Non-pigmented ciliary epithelial cell (primary cell): ENCODE results near the gene THAP5.
A peak's percentile ranks its signal among the peaks of the same experiment; 100 is the strongest.

Source experiments
- DNase-seq: peaks from one replicate; pipeline ENCODE4 v3.0.0-alpha.2; 2010; ENCODE audit warnings: low read depth

The THAP5 gene

GRCh38 chr7:108569381-108570145 lies at the start of gene THAP5, which contains the start of gene DNAJB9:
THAP5 (minus strand) TSS chr7:108569706; CDS start chr7:108569569, 137 bp downstream.
DNAJB9 (plus strand) TSS chr7:108569874; CDS start chr7:108571727, 1,853 bp downstream.
- peak; percentile 97 for DNase-seq

- no peak for DNase-seq
Observed at GRCh38 chr7:108618056-108618455, 48.5 kb upstream of the THAP5 start.

- DNase-seq: no peak
Observed at GRCh38 chr7:108614896-108615295, 45.4 kb upstream of the THAP5 start.

- no peak for DNase-seq
Observed at GRCh38 chr7:108613949-108614381, 44.5 kb upstream of the THAP5 start.

- DNase-seq: no peak
Observed at GRCh38 chr7:108613147-108613948, 43.8 kb upstream of the THAP5 start.

GRCh38 chr7:108611268-108611667 lies 41.8 kb upstream of the THAP5 start:
- DNase-seq: no peak

GRCh38 chr7:108609643-108610042 lies 40.1 kb upstream of the THAP5 start:
- no peak for DNase-seq

- DNase-seq: no peak
Observed at GRCh38 chr7:108605559-108606201, 36.2 kb upstream of the THAP5 start.

GRCh38 chr7:108604307-108605077 lies 35.0 kb upstream of the THAP5 start:
- no peak for DNase-seq

- DNase-seq: no peak
Observed at GRCh38 chr7:108603656-108604306, 34.3 kb upstream of the THAP5 start.

- no peak for DNase-seq
Observed at GRCh38 chr7:108600399-108600798, 30.9 kb upstream of the THAP5 start.

GRCh38 chr7:108598914-108599580 lies 29.5 kb upstream of the THAP5 start:
- no peak for DNase-seq

- DNase-seq: no peak
Observed at GRCh38 chr7:108598153-108598552, 28.6 kb upstream of the THAP5 start.

- no peak for DNase-seq
Observed at GRCh38 chr7:108596560-108596959, 27.1 kb upstream of the THAP5 start.

GRCh38 chr7:108592646-108593201 lies 23.2 kb upstream of the THAP5 start:
- no peak for DNase-seq

GRCh38 chr7:108590606-108591005 lies 21.1 kb upstream of the THAP5 start:
- DNase-seq: no peak

- no peak for DNase-seq
Observed at GRCh38 chr7:108589874-108590273, 20.4 kb upstream of the THAP5 start.

GRCh38 chr7:108589199-108589598 lies 19.7 kb upstream of the THAP5 start:
- DNase-seq: no peak

GRCh38 chr7:108586274-108586710 lies 16.8 kb upstream of the THAP5 start:
- no peak for DNase-seq

GRCh38 chr7:108585843-108586242 lies 16.3 kb upstream of the THAP5 start:
- DNase-seq: no peak
